ENCODE results near the gene FAM168A. TPM values are rescaled to one million over a fixed set of nuclear protein-coding genes. Genes with fewer than 3 reads are reported as not detected.
A peak's percentile ranks its signal among the peaks of the same experiment; 100 is the strongest.

The FAM168A gene
- total and polyA plus RNA-seq, 9 donors: 17.6 to 35.4 (median 24.8) TPM

DNA sequence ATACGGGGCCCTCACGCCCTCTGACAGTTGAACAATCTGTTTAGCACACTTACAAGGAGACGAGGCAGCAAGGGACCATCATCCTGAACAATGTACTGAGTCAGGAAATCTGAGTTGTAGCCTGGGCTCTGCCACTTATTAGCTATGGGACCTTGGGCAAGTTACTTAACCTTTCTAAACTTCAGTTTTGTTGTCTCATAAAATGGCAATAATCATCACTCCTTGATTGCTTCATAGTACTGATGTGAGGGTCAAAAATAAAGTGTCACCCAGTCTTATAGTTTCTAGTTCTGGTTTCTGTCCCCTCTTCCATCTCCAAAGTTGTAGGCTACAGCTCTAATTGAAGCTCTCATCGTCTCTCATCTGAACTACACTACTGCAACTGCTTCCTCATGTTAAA is 175.0 kb downstream of the FAM168A start:
- no peaks in the 10 kb centered on the region for H3K9me3 ChIP-seq (replicated peaks; ENCODE audit: control insufficient read depth, low read depth, low read length)
- peaks cover 14% of the 10 kb centered on the region for H3K4me1 ChIP-seq (ENCODE audit: control insufficient read depth, insufficient read depth, low read length)
- no peak for DNase-seq
- H3K36me3 ChIP-seq (ENCODE audit: control insufficient read depth, insufficient read depth, low read length): peaks cover 8% of the 10 kb centered on the region
- 81% methylated on average over 4 of the region's 4 CpGs for WGBS (ENCODE audit: insufficient coverage)
- H3K27me3 ChIP-seq (ENCODE audit: control insufficient read depth, insufficient read depth, low read length): no peaks in the 10 kb centered on the region
- H3K4me3 ChIP-seq (ENCODE audit: low read length): no peak overlapping the region
- H3K27ac ChIP-seq (ENCODE audit: low read length): no peak overlapping the region

DNA sequence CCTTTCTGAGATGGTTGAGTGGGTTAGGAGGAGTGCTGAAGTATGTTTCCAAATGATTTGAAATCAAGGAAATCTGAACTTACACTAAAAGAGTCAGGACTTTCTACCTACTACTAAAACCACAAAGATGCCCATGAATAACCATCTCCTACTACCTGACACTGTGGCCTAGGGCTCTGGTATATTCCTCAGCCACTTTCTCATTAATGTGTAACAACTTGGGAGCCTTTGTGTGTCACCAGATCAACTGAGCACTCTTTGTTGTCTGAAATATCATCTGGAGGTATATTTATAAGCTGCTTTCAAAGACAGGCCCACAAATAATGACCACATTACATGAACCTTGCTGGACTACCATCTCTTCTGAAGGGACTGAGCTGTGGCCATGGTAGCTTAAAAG is 177.8 kb downstream of the FAM168A start:
- no peaks in the 10 kb centered on the region for H3K27me3 ChIP-seq (ENCODE audit: control insufficient read depth, insufficient read depth, low read length)
- peaks cover 1% of the 10 kb centered on the region for H3K4me1 ChIP-seq (ENCODE audit: control insufficient read depth, insufficient read depth, low read length)
- peaks cover 8% of the 10 kb centered on the region for H3K36me3 ChIP-seq (ENCODE audit: control insufficient read depth, insufficient read depth, low read length)
- no peaks in the 10 kb centered on the region for H3K9me3 ChIP-seq (replicated peaks; ENCODE audit: control insufficient read depth, low read depth, low read length)
- no peak overlapping the region for H3K27ac ChIP-seq (ENCODE audit: low read length)
- no peak for DNase-seq
- H3K4me3 ChIP-seq (ENCODE audit: low read length): no peak overlapping the region

DNA sequence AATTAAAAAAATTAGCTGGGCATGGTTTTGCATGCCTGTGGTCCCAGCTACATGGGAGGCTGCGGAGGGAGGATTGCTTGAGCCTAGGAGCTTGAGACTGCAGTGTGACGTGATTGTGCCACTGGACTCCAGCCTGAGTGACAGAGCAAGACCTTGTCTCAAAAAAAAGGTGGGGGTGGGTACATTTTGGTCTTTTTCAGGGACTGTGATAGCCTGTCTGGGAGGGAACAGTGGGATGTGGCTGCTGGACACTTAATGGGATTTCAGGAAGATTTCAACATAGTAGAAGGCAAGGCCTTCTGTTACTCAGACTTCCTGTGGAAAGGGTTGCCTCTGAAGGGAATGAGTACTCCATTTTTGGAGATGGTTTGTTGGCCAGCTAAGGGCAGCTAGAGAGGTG is 181.1 kb downstream of the FAM168A start:
- H3K9me3 ChIP-seq (replicated peaks; ENCODE audit: control insufficient read depth, low read depth, low read length): no peaks in the 10 kb centered on the region
- DNase-seq: no peak
- WGBS (ENCODE audit: insufficient coverage): 94% methylated on average over 2 of the region's 2 CpGs
- H3K27ac ChIP-seq (ENCODE audit: low read length): no peak overlapping the region
- no peaks in the 10 kb centered on the region for H3K4me1 ChIP-seq (ENCODE audit: control insufficient read depth, insufficient read depth, low read length)
- H3K4me3 ChIP-seq (ENCODE audit: low read length): no peak overlapping the region
- H3K27me3 ChIP-seq (ENCODE audit: control insufficient read depth, insufficient read depth, low read length): no peaks in the 10 kb centered on the region
- peaks cover 8% of the 10 kb centered on the region for H3K36me3 ChIP-seq (ENCODE audit: control insufficient read depth, insufficient read depth, low read length)

DNA sequence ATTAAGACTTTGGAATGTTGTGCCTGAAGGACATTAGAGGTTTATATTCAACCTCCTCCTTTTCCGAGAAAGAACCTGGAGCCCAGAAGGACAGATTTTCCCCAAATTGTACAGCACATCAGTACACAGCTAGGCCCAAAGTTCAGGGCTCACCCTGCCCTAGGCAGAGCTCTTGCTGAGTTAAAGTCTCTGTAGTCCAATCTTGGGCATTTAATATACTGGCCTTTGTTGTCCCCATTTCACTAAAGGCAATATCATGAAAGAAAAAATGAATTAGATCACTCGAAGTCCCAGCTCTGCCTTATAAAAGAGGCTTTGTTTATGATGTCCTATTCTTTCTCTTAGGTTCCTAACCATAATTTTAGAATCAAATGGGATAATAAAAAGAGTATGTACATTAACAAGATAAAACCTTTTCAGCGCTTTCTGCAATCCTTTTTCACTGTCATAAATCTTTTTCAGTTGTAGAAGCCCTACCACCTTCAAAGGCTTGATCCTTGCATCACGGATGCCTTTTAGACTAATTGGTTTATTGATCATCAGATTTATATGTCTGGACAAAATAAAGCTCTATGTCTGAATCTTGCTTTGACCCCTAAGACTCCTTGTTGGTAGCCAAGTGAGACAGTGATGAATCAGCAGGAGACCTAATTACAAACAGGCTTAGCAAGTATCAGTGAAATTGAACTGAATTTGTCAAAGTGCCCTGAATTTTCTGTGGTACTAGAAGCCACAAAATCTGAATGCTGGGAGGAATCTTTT is 181.9 kb downstream of the FAM168A start:
- H3K9me3 ChIP-seq (replicated peaks; ENCODE audit: control insufficient read depth, low read depth, low read length): no peaks in the 10 kb centered on the region
- H3K27me3 ChIP-seq (ENCODE audit: control insufficient read depth, insufficient read depth, low read length): no peaks in the 10 kb centered on the region
- DNase-seq: no peak
- no peak overlapping the region for H3K27ac ChIP-seq (ENCODE audit: low read length)
- no peak overlapping the region for H3K4me3 ChIP-seq (ENCODE audit: low read length)
- no CpG with 5 or more reads among the region's 4 CpGs for WGBS (ENCODE audit: insufficient coverage)
- no peaks in the 10 kb centered on the region for H3K4me1 ChIP-seq (ENCODE audit: control insufficient read depth, insufficient read depth, low read length)
- H3K36me3 ChIP-seq (ENCODE audit: control insufficient read depth, insufficient read depth, low read length): peaks cover 14% of the 10 kb centered on the region

DNA sequence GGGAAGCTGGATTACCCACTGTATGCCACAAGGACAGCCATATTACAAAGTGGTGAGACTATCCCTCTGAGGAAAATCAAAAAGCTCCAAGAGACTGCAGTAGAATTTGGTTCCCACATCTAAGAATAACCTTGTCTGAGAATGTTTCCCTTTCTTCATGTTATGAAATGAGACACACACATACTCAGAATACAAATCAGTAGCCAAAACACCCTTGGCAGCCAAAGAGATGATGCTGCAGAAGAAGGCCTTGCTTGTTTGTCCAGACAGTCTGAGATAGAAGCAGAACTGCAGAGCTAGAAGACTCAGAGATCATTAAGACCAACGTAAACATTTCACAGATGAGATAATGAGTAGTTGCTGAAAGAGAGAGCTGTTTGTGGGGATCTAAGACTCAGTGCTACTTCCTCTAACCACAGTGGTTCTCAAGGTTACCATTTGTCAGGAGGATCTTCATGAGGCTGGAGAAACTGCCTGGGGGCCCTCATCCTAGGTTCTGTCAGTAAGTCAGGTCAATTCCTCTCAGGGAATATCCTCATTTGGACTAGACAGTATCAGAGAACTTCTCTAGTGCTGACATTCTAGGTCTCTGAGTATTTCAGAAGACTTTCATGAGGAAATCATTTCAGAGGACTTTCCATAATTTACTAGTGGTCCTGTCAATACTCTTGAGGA is 182.8 kb downstream of the FAM168A start:
- no peak overlapping the region for H3K27ac ChIP-seq (ENCODE audit: low read length)
- no peaks in the 10 kb centered on the region for H3K4me1 ChIP-seq (ENCODE audit: control insufficient read depth, insufficient read depth, low read length)
- H3K4me3 ChIP-seq (ENCODE audit: low read length): no peak overlapping the region
- no peaks in the 10 kb centered on the region for H3K9me3 ChIP-seq (replicated peaks; ENCODE audit: control insufficient read depth, low read depth, low read length)
- H3K36me3 ChIP-seq (ENCODE audit: control insufficient read depth, insufficient read depth, low read length): peaks cover 14% of the 10 kb centered on the region
- no peaks in the 10 kb centered on the region for H3K27me3 ChIP-seq (ENCODE audit: control insufficient read depth, insufficient read depth, low read length)
- peak; percentile 66 for DNase-seq
- no CpG with 5 or more reads among the region's 1 CpG for whole genome bisulfite sequencing (ENCODE audit: insufficient coverage)

DNA sequence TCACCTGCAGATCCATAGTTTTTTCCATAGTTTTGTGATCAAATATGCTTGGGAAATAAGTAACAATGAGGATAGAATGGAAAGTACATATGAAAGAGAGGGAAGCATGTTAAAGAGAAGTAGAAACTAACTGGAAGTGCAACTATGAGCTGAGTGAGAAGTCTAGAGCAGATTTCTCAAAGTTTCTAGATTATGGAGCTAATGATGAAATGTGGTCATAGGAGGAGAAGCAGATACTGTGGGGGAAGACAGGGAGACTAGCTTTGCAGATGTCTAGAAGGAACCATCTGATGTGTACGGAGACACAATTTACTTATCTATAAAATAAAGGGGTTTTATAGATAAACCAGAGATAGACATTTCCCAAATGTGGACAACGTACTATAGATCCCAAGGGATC is 184.7 kb downstream of the FAM168A start:
- Histone ChIP-seq H3K9me3 (replicated peaks; ENCODE audit: control insufficient read depth, low read depth, low read length) (no peaks in the 10 kb centered on the region), H3K27me3 (ENCODE audit: control insufficient read depth, insufficient read depth, low read length) (no peaks in the 10 kb centered on the region), H3K4me3 (ENCODE audit: low read length) (no peak overlapping the region), H3K4me1 (ENCODE audit: control insufficient read depth, insufficient read depth, low read length) (no peaks in the 10 kb centered on the region), H3K36me3 (ENCODE audit: control insufficient read depth, insufficient read depth, low read length) (peaks cover 18% of the 10 kb centered on the region), H3K27ac (ENCODE audit: low read length) (no peak overlapping the region)
- WGBS (ENCODE audit: insufficient coverage): no CpG with 5 or more reads among the region's 2 CpGs
- no peak for DNase-seq

DNA sequence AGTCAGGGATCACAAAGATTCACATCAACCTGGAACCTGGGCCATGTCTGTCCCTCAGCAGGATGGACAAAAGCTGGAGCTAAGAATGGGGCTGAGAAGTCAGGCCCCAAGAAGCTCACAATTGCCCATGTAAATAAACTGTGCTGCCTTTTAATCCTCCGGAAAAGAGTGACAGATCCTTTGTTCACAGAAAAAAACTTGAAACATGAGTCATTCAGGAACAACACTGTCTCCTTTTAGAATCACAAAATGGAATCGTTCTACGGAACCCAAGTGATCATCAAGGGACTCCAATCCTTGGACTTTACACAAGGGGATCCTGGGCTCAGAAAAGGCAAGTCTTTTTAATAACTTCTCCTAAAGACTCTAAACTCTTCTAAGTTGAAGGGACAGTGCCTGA is 185.6 kb downstream of the FAM168A start:
- WGBS (ENCODE audit: insufficient coverage): 80% methylated on average over 3 of the region's 3 CpGs
- Histone ChIP-seq H3K9me3 (replicated peaks; ENCODE audit: control insufficient read depth, low read depth, low read length) (no peaks in the 10 kb centered on the region), H3K36me3 (ENCODE audit: control insufficient read depth, insufficient read depth, low read length) (peaks cover 23% of the 10 kb centered on the region), H3K4me3 (ENCODE audit: low read length) (no peak overlapping the region), H3K27ac (ENCODE audit: low read length) (no peak overlapping the region), H3K27me3 (ENCODE audit: control insufficient read depth, insufficient read depth, low read length) (no peaks in the 10 kb centered on the region), H3K4me1 (ENCODE audit: control insufficient read depth, insufficient read depth, low read length) (no peaks in the 10 kb centered on the region)
- DNase-seq: no peak

DNA sequence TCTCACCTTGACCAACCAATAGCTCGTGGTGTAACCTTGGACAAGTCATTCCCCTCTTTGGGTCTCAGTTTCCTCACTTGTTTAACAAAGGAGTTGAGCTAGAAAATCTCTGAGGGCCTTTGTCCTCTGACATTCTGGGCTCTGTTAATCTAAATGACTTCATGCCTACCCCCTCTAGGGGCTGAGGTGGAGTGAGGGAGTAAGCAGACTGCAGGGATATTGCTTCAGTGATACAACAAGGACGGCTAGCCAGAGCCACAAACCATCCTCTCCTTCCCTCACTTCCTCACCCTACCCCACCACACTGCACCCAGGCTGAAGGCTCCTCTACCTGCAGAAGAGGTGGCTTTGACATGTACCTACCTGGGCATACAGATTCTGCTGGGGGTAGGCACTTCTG is 186.9 kb downstream of the FAM168A start:
- DNase-seq: no peak
- Histone ChIP-seq H3K36me3 (ENCODE audit: control insufficient read depth, insufficient read depth, low read length) (peaks cover 29% of the 10 kb centered on the region), H3K9me3 (replicated peaks; ENCODE audit: control insufficient read depth, low read depth, low read length) (no peaks in the 10 kb centered on the region), H3K4me1 (ENCODE audit: control insufficient read depth, insufficient read depth, low read length) (peaks cover 3% of the 10 kb centered on the region), H3K27me3 (ENCODE audit: control insufficient read depth, insufficient read depth, low read length) (no peaks in the 10 kb centered on the region), H3K4me3 (ENCODE audit: low read length) (no peak overlapping the region), H3K27ac (ENCODE audit: low read length) (no peak overlapping the region)
- no CpG with 5 or more reads among the region's 2 CpGs for WGBS (ENCODE audit: insufficient coverage)

DNA sequence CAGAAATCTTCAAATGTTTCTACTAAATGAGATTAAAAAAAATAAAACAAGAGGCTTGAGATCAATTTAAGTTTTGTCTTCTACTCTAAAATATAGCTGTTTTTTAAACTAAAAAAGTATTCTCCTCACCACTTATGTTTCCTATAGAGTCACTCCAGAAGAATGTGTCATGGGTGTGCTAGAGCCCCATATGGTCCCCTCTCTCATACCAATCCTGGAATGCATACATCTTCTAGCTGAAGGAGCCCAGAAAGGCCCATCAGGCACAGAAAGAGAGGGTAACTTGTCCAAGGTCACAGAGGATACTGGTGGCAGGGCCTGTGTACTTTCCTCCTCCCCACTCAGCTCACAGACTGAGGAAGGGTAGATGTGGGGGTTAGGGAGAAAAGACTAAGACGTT is 187.3 kb downstream of the FAM168A start:
- Histone ChIP-seq H3K27ac (ENCODE audit: low read length) (no peak overlapping the region), H3K9me3 (replicated peaks; ENCODE audit: control insufficient read depth, low read depth, low read length) (no peaks in the 10 kb centered on the region), H3K4me1 (ENCODE audit: control insufficient read depth, insufficient read depth, low read length) (peaks cover 3% of the 10 kb centered on the region), H3K4me3 (ENCODE audit: low read length) (no peak overlapping the region), H3K36me3 (ENCODE audit: control insufficient read depth, insufficient read depth, low read length) (peaks cover 31% of the 10 kb centered on the region), H3K27me3 (ENCODE audit: control insufficient read depth, insufficient read depth, low read length) (no peaks in the 10 kb centered on the region)
- WGBS (ENCODE audit: insufficient coverage): no CpG with 5 or more reads among the region's 1 CpG
- DNase-seq: no peak

DNA sequence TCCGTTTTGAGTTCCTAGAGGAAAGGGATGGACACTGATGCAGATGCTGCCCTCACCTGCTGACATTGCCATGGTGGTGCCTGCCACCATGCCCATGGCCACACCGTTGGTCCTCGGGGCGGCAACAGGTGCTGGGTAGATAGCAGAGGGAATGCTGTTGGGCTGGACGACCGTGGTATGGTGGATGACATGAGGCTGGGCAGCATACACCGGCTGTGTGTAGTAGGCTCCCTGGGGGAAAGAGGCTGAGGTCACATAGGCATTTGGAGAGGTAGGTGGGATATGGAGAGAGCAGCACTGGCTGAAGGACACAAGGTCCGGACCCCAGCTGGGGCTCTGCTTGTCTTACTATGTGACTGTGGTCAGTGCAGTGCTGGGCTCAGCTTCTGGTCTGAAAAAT is 188.5 kb downstream of the FAM168A start:
- H3K36me3 ChIP-seq (ENCODE audit: control insufficient read depth, insufficient read depth, low read length): peaks cover 38% of the 10 kb centered on the region
- no peaks in the 10 kb centered on the region for H3K27me3 ChIP-seq (ENCODE audit: control insufficient read depth, insufficient read depth, low read length)
- H3K4me1 ChIP-seq (ENCODE audit: control insufficient read depth, insufficient read depth, low read length): peaks cover 9% of the 10 kb centered on the region
- DNase-seq: no peak
- WGBS (ENCODE audit: insufficient coverage): 92% methylated on average over 7 of the region's 8 CpGs
- H3K27ac ChIP-seq (ENCODE audit: low read length): no peak overlapping the region
- no peaks in the 10 kb centered on the region for H3K9me3 ChIP-seq (replicated peaks; ENCODE audit: control insufficient read depth, low read depth, low read length)
- no peak overlapping the region for H3K4me3 ChIP-seq (ENCODE audit: low read length)
